ENCODE results near the gene FDXACB1.

FDXACB1 gene

GRCh38 chr11:111826322-111826950 lies 52.5 kb downstream of the FDXACB1 start:
- H3K4me3 ChIP-seq (ENCODE audit: low read length), result no peak overlapping the region
- TF ChIP-seq CTCF (conservative IDR thresholded peaks at IDR 0.05; ENCODE audit: low read depth, low read length), result no peak
- no peak for DNase-seq (ENCODE audit: low read depth)
